SW480 (cell line): ENCODE results near the gene GIPC1.
"Not testable (repeated sequence)": the region's sequence is repeated elsewhere in the genome, so short reads cannot be mapped to it uniquely, and the experiment has no call there.

Source experiments
- DNase-seq: peaks from one replicate; pipeline ENCODE4 v3.0.0-alpha.2; 2016; ENCODE audit warnings: low spot score

GIPC1 gene

GRCh38 chr19:14517840-14518505 lies 22.0 kb upstream of the GIPC1 start, which contains the start of gene DNAJB1:
DNAJB1 (minus strand) TSS chr19:14518397; CDS start chr19:14518349, 48 bp downstream.
- DNase-seq = peak; percentile 62

GRCh38 chr19:14517446-14517839 lies 21.5 kb upstream of the GIPC1 start:
- DNase-seq = no peak

- DNase-seq = no peak
These were observed 21.0 kb upstream of the GIPC1 start for GRCh38 chr19:14516746-14517438.

DNA sequence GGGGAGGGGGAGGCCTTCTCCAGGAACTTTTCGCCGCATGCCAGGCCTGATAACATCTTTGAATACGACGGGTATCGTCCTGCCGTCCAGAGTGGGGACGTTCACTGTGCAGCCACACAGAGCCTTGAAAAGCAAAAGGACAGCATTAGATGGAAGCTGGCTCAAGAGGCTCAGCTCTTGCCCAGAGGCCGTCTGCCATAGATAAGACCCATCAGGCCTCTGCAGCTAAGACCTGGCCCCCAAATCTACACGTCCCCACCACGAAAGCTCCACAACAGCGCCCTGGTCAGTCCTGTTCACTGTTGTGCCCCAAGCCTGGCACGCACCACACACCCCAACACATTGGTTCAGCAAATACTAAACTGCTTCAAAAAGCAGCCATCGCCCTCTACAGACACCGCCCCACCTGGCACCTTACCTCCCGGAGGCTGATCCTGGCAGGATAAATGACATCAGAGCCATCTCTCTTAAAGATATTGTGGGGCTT lies 20.2 kb upstream of the GIPC1 start:
- DNase-seq = no peak

- no peak for DNase-seq
These were observed 19.6 kb upstream of the GIPC1 start for GRCh38 chr19:14515501-14516047.

DNA sequence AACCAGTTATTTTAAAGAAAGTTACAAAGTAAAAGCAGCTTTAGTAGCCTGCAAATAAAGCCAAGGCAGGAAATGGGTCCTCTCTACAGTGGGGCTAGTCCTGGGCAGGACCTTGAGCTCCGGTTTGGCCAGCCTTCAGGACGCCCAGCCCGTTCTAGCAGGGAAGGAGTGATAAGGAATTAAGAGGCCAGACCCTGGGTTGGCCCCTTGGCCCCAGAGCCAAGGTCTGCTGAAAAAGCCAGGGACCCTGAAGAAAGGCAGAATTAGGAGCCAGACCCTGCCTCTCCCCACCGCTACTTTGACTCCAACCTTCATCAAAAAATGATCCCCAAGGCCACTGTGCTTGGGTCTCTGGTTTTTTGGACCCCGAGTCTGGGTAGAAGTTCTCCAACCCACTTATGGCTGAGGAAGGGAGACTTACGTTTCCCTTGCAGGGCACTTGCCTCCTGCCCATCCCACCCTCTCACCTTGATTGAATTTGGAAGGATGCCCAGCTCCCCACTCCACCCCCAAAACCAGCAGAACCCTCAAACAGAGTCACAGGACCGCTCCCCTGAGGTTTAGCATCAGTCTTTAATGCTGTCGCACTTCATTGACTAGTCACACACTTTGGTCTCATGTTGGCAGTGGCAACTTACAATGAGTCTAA lies 18.4 kb upstream of the GIPC1 start:
- no peak for DNase-seq

DNA sequence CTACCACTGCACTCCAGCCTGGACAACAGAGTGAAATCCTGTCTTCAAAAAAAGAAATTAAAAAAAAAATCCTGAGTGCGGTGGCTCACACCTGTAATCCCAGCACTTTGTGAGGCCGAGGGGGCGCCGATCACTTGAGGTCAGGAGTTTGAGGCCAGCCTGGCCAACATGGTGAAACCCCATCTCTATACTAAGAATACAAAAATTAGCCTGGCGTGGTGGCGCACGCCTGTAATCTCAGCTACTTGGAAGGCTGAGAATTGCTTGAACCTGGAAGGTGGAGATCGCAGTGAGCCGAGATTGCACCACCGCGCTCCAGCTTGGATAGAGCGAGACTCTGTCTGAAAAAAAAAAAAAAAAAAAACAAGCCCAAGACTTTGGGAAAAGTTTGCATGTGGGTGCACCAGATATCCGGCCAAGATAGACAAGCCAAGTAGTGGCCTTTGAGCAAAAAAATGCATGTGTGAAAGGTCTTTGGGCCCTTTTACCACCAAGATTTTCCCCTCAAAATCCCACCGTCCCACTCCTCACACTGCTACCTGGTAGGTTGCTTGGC lies 16.6 kb upstream of the GIPC1 start:
- no peak for DNase-seq

GRCh38 chr19:14511229-14511593 lies 15.3 kb upstream of the GIPC1 start:
- DNase-seq = no peak

GRCh38 chr19:14510311-14511228 lies 14.6 kb upstream of the GIPC1 start:
- DNase-seq = no peak

DNA sequence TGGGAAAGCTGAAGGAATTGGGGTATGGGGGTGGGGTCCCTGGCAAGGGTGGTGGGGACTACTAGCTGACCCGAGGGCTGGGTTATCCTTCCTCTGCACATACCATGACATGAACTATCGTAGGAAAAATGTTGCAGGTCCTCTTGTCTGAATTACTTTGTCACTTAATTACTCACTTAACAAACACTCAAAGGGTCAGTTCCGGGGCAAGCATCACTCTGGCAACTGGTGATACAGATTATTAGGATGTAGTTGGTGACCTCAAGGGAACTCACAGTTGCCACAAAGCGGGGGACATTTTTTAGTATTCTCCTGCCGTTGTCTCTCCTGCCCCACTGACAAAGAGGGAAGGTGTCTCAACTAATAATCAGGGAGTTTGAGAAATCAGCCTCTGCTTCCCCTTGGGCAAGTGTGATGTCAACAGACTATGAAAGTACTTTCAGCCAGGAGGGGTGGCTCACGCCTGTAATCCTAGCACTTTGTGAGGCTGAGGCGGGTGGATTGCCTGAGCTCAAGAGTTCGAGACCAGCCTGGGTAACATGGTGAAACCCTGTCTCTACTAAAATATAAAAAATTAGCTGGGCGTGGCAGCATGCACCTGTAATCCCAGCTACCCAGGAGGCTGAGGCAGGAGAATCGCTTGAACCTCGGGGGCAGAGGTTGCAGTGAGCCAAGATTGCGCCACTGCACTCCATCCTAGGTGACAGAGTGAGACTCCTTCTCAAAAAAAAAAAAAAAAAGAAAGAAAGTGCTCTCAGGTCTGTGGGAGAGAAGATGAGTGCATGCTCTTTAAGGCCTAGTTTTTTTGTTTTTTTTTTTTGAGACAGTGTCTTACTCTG lies 12.0 kb upstream of the GIPC1 start:
- no peak for DNase-seq

GRCh38 chr19:14505488-14506239 lies 9.7 kb upstream of the GIPC1 start:
- DNase-seq = peak; percentile 93

DNA sequence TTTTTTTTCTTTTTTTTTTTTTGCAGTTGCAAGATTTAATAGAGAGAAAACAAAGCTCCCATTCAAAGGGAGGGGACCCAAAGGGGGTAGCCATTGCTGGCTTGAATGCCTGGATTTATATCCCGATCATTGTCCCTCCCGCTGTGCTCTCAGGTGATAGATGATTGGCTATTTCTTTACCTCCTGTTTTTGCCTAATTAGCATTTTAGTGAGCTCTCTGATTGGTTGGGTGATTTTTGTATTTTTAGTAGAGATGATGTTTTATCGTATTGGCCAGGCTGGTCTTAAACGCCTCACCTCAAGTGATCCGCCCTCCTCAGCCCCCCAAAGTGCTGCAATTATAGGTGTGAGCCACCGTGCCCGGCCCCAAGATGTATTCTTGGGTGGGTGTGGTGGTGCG lies 8.6 kb upstream of the GIPC1 start:
- not testable (repeated sequence) for DNase-seq

GRCh38 chr19:14503285-14503684 lies 7.4 kb upstream of the GIPC1 start:
- no peak for DNase-seq

- DNase-seq = no peak
These were observed 6.6 kb upstream of the GIPC1 start for GRCh38 chr19:14502334-14503092.

GRCh38 chr19:14497228-14497921 lies 1.4 kb upstream of the GIPC1 start:
- DNase-seq = no peak

- peak; percentile 40 for DNase-seq
These were observed 904 bp upstream of the GIPC1 start for GRCh38 chr19:14496834-14497227.

DNA sequence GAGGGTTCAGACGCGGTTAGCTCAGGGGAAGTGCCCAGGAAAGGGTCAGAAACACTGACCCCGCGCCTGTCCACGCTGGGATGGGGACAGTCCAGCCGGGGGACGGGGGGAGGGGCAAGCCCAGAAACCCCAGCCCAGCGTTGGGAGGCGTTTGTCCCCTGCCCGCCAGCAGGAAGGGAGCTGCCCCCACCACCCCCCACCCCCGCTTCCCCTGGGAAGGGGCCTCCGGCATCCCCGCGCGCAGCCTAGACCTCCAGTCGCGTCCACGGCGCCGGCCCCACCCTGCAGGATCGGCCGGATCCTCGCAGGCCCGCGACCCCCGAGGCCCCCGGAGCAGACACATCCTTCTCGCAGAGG lies 277 bp downstream of the GIPC1 start:
- DNase-seq = no peak

DNA sequence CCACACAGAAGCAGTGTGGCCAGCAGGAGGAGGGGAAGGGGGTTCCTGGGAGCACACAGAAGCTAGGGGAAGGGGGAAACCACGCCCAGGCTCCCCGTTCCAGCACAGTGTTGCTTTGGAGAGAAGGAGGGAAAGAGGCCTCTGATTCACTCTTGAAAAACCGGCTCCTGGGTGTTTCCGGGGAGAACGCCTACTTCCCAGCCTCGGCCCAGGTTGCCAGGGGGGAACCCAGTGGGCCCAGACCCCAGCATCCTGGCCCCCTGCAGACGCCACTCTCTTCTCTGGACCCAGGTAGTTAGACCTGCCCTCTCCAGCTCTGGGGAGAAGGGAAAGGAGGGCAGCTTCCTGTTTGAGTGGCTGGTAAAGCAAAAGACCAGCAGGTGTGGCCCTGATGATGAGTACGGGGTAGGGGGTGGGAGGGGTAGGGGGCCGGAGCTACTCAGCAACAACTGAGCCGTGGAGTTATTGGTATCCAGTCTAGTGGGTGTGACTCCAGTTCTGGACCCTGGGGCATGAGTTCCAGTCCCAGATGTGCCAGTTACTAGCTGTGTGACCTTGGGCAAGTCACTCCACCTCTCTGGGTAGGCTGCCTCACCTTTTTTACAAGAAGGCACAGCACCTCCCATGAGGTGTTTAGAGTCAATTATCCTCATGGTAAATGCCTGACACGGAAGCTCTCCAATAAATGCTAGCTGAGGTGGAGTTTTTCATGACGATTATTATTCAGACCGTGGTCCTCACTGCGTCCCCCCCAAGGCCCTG lies 836 bp downstream of the GIPC1 start:
- DNase-seq = no peak
